GM12864 (cell line): ENCODE measurements around the gene DCC.

Source experiments
- DNase-seq: peaks from one replicate; pipeline ENCODE4 v3.0.0-alpha.2; 2011; ENCODE audit warnings: low read depth
- H3K4me3 ChIP-seq: 2 replicates; pipeline ENCODE4 v1.5.1; 2011; ENCODE audit warnings: mild to moderate bottlenecking, low read depth, low read length, control low read depth
- CTCF ChIP-seq: IDR thresholded peaks from 2 replicates; pipeline ENCODE4 v1.5.1; 2011; ENCODE audit warnings: low read depth, mild to moderate bottlenecking, moderate library complexity, low read length, control low read depth, inconsistent platforms; ENCODE audit errors: missing control alignments

DCC gene

GRCh38 chr18:52945552-52945951 is 605.6 kb downstream of the DCC start:
- H3K4me3 ChIP-seq, result no peak overlapping the region
- no peak for DNase-seq
- TF ChIP-seq CTCF, result no peak

- DNase-seq, result no peak
- no peak overlapping the region for H3K4me3 ChIP-seq
- TF ChIP-seq CTCF, result no peak
These were observed 609.0 kb downstream of the DCC start for GRCh38 chr18:52948868-52949444.

GRCh38 chr18:52950155-52950554 is 610.2 kb downstream of the DCC start:
- TF ChIP-seq CTCF, result no peak
- no peak for DNase-seq
- no peak overlapping the region for H3K4me3 ChIP-seq

GRCh38 chr18:52953387-52953786 is 613.4 kb downstream of the DCC start:
- DNase-seq, result no peak
- TF ChIP-seq CTCF, result no peak
- no peak overlapping the region for H3K4me3 ChIP-seq

- no peak for DNase-seq
- TF ChIP-seq CTCF, result no peak
These were observed 623.5 kb downstream of the DCC start for GRCh38 chr18:52963481-52963880.

GRCh38 chr18:52970686-52971085 is 630.7 kb downstream of the DCC start:
- no peak overlapping the region for H3K4me3 ChIP-seq
- DNase-seq, result no peak
- no peak for TF ChIP-seq CTCF

More at GRCh38 chr18:52963481-52963880, 623.5 kb downstream of the DCC start:
- no peak overlapping the region for H3K4me3 ChIP-seq

- no peak for TF ChIP-seq CTCF
- no peak overlapping the region for H3K4me3 ChIP-seq
- DNase-seq, result no peak
These were observed 631.1 kb downstream of the DCC start for GRCh38 chr18:52971097-52971496.
